ENCODE measurements around the gene CST8.

Gene CST8

DNA sequence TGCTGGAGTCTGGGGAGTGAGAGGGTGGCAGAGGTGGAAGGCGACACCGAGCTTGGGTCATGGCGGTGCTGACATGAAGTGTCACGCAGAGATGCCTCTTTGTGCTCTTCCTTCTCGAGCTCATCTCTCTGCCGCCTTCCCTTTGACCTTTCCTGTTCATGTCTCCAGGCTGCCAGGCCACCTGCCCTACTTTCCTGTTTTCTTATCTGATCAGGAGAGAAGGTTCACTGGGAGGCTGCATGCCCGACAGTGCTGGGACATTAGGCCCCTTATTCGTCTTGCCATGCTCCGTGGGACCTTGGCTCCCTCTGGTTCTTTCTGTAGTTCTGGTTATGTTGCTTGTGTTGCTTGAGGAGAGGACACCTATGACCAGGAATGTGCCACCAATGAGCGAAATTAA, 33.2 kb downstream of the CST8 start:
- no peak for DNase-seq (ENCODE audit: low spot score)

- DNase-seq (ENCODE audit: low spot score), result no peak
Observed at GRCh38 chr20:23526850-23527249, 35.9 kb downstream of the CST8 start.

DNA sequence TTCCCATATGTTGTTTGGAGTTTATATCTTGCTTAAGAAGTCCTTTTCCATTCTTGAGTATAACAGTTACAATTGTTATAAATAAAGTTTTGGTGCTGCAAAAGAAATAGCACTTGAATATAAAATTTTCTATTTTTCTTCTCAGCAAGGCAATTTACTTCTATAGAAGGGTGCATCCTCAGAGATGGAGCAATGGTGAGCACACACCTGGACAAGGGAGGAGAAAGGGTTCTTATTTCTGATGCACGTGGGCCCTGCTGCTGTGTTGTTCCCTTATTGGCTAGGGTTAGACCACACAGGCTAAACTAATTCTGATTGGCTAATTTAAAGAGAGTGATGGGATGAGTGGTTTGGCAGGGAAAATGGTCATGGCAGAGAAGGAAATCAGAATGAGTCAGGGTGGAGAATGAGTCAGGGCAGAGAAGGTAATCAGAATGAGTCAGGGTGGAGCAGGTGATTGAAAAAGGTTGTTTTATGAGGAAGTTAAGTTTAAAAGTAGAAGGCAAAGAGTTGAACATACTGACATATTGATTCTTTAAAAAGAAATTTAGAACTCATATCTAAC, 38.0 kb downstream of the CST8 start:
- no peak for DNase-seq (ENCODE audit: low spot score)

DNA sequence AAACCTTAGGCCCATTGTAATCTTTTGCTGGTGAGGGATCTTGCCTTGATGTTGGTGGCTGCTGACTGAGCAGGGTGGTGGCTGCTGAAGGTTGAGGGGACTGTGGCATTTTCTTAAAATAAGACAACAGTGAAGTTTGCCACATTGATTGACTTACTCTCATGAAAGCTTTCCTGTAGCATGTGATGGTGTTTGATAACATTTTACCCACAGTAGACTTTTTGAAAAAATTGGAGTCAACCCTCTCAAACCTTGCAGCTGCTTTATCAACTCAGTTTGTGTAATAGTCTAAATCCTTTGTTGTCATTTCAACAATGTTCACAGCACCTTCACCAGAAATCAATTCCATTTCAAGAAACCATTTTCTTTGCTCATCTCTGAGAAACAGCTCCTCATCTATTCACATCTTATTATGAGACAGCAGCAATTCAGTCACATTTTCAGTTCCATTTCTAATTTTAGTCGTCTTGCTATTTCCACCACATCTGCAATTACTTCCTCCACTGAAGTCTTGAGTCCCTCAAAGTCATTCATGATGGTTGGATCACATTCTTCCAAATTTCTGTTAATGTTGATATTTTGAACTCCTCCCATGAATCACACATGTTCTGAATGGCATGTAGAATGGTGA, 40.1 kb downstream of the CST8 start:
- DNase-seq (ENCODE audit: low spot score), result no peak

- DNase-seq (ENCODE audit: low spot score), result no peak
Observed at GRCh38 chr20:23532533-23532932, 41.6 kb downstream of the CST8 start.

DNA sequence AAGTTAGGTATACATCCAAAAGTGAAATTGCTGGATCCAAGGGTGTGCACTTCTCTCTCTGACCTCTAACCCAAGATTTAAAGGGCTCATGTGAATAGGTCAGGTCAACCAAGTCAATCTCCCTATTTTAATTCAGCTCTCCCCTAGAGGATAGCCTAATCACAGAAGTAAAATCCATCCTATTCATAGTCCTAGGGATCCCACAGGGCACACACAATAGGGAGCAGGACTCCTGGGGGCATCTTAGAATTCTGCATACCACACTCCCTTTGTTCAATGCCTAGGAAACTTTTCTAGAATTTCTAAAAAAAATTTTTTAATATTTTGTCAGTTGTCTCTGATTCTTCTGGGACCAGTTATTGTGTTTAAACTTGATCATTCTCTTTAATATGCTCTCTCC, 42.2 kb downstream of the CST8 start:
- no peak for DNase-seq (ENCODE audit: low spot score)

DNA sequence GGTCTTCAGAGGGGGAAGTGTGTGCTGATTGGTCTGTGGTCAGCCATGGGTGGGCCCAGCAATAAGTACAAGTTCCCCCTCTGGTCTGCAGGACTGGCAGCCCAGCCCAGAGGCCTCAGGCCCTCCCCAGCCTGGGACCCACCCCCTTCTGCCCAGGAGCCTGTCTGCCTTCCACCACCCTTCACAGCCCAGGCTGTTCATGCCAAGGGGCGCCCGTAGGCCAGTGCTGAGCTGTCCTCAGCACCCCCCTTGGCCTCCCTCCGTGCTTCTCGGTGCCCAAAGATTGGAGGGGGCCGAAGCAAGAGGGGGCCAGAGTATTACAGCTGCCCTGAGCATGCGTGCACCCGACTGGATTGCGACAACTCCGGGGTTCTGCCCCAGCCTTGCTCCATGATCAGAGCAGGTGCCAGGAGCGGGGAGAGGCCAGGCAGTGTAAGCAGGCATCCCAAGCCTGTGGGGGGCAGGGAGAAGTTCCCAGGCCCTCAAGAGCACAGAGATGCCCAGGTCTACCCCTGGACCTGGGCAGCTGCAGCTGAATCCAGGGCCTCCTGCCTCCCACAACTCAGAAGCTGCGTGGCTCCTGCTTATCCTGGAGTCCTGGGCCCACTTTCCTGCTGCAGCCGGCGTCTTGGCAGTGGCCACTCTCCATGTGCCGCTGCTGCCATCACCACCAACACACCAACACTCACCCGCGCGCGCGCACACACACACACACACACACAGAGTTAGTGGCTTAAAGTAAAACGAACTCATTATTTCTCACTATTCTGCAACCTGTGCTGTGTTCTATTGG, 44.1 kb downstream of the CST8 start:
- DNase-seq (ENCODE audit: low spot score), result no peak

GRCh38 chr20:23536328-23536974, 45.5 kb downstream of the CST8 start:
- no peak for DNase-seq (ENCODE audit: low spot score)

DNA sequence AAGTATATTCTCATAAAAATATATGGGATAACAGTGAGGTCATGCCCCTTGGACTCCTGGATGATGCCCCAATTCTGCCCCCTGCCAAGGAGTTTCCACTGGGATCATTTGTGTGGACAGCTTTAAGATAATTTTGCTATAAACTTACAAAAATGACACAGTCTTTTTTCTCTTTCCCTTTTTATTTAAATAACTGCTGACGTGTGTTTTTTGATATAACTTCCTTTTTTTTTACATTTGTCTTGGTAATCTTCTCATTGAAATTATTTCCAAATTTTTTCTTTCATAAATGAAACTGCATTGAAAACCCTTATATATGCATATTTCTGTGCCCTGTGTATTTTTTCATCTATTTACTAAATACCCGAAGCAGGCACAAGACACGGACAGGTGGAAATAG, 46.1 kb downstream of the CST8 start:
- no peak for DNase-seq (ENCODE audit: low spot score)

DNA sequence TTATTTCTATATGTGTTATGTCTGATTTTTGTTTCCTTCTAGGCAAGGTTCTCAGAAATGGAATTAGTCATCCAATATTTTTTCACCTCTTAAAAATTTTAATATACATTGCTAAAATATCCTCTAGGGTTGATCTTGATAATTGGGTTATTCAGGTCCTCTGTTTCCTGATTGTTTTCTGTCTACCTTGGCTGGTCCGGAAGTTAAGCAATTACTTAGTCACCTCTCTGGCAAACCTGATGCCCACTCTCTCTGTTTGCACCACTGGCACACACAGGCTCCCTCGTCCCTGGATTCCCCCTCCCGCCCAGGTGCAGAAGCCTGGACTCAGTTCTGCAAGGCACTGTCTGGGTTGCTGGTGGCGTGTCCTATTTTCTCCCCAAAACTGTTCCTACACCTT, 49.7 kb downstream of the CST8 start:
- DNase-seq (ENCODE audit: low spot score), result no peak

GRCh38 chr20:23541330-23541729, 50.4 kb downstream of the CST8 start:
- DNase-seq (ENCODE audit: low spot score), result no peak

- DNase-seq (ENCODE audit: low spot score), result no peak
Observed at GRCh38 chr20:23541776-23542175, 50.9 kb downstream of the CST8 start.

DNA sequence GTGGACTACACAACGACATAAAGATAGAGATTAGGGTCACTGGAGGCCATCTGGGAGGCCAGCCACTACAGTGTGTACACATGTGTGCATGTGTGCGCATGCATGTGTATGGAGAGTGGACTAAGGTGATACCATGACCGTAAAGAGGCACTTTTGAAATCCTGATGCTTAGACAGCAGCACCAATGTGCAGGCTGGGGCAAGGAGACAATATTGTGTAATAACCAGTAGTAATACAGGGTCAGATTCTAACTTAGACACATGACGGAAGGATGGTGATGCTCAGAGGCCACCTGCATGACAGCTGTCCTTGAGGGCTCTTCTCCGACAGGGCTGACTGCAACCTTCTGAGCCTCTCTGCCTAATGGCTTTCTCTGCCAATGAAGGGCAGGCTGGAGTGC, 51.9 kb downstream of the CST8 start:
- DNase-seq (ENCODE audit: low spot score), result no peak

DNA sequence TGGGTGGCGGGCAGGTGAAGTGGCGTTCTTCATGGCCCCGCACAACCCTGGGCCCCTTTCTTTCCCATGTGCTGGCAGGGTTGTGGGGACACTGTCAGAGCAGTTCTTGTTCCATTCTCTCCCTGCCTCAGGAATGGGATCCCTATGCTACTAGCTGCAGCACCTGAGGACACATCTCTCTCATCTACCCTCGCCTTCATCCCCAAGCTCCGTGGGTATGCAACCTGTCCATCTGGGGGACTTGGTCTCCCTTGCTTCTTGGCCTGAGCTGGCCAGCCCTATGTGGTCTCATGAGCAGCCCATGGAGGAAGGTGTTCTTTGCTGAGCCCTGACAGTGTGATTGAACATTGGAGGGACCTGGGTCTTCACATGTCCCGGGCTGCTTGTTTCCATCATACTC, 53.2 kb downstream of the CST8 start:
- DNase-seq (ENCODE audit: low spot score), result no peak

Measured in left forelimb (tissue), 1 donor.